NT2/D1 (cell line): Measurements from ENCODE around the gene WSB1.
A peak's percentile ranks its signal among the peaks of the same experiment; 100 is the strongest.
"Not testable (repeated sequence)": the region's sequence is repeated elsewhere in the genome, so short reads cannot be mapped to it uniquely, and the experiment has no call there.

Source experiments
- DNase-seq: peaks from one replicate; pipeline ENCODE4 v3.0.0-alpha.2; 2011; ENCODE audit warnings: low read depth, low spot score
- H3K27me3 ChIP-seq: 2 replicates; pipeline ENCODE4 v1.6.0; 2011; ENCODE audit warnings: mild to moderate bottlenecking; ENCODE audit not compliant: insufficient read length, insufficient read depth
- H3K36me3 ChIP-seq: 2 replicates; pipeline ENCODE4 v1.6.1; 2011; ENCODE audit warnings: mild to moderate bottlenecking, low read length, mixed read lengths; ENCODE audit not compliant: insufficient read depth, insufficient read length
- H3K4me1 ChIP-seq: 2 replicates; pipeline ENCODE4 v1.5.1; 2011; ENCODE audit not compliant: insufficient read depth, insufficient read length
- H3K4me3 ChIP-seq: 2 replicates; pipeline ENCODE4 v1.5.1; 2011; ENCODE audit warnings: low read depth; ENCODE audit not compliant: insufficient read length
- H3K9ac ChIP-seq: 2 replicates; pipeline ENCODE4 v1.6.0; 2011; ENCODE audit warnings: low read depth; ENCODE audit not compliant: insufficient read length
- H3K9me3 ChIP-seq: 2 replicates; pipeline ENCODE4 v1.5.1; 2011; ENCODE audit warnings: mild to moderate bottlenecking, low read length; ENCODE audit not compliant: insufficient read depth
- SUZ12 ChIP-seq: IDR thresholded peaks from 2 replicates; pipeline ENCODE4 v1.6.1; 2011; ENCODE audit not compliant: insufficient read length, insufficient read depth; ENCODE audit errors: extremely low read depth
- YY1 ChIP-seq: IDR thresholded peaks from 2 replicates; pipeline ENCODE4 v1.6.1; 2011; ENCODE audit not compliant: insufficient read length, insufficient read depth
- ZNF274 ChIP-seq: IDR thresholded peaks from 2 replicates; pipeline ENCODE4 v1.6.1; 2011; ENCODE audit warnings: mild to moderate bottlenecking, low read depth, low read length

Gene WSB1

GRCh38 chr17:27268394-27269085 is 25.4 kb upstream of the WSB1 start:
- Histone ChIP-seq H3K4me1 (no peaks in the 10 kb centered on the region), H3K9ac (no peak overlapping the region), H3K9me3 (no peaks in the 10 kb centered on the region), H3K4me3 (no peak overlapping the region), H3K27me3 (no peaks in the 10 kb centered on the region), H3K36me3 (no peaks in the 10 kb centered on the region)
- no peak for TF ChIP-seq ZNF274
- TF ChIP-seq YY1: no peak
- no peak for TF ChIP-seq SUZ12
- DNase-seq: no peak

- no peak for TF ChIP-seq YY1
- TF ChIP-seq SUZ12: no peak
- TF ChIP-seq ZNF274: no peak
- Histone ChIP-seq H3K9ac (no peak overlapping the region), H3K27me3 (no peaks in the 10 kb centered on the region), H3K4me1 (no peaks in the 10 kb centered on the region), H3K9me3 (no peaks in the 10 kb centered on the region), H3K4me3 (no peak overlapping the region), H3K36me3 (no peaks in the 10 kb centered on the region)
- DNase-seq: no peak
Observed at GRCh38 chr17:27269201-27269600, 24.7 kb upstream of the WSB1 start.

- Histone ChIP-seq H3K4me3 (no peak overlapping the region), H3K36me3 (no peaks in the 10 kb centered on the region), H3K9me3 (no peaks in the 10 kb centered on the region), H3K9ac (no peak overlapping the region), H3K27me3 (no peaks in the 10 kb centered on the region), H3K4me1 (no peaks in the 10 kb centered on the region)
- no peak for DNase-seq
- TF ChIP-seq ZNF274: no peak
- TF ChIP-seq SUZ12: no peak
- no peak for TF ChIP-seq YY1
Observed at GRCh38 chr17:27269974-27270373, 23.9 kb upstream of the WSB1 start.

- Histone ChIP-seq H3K4me3 (peak overlapping the region; percentile 16), H3K36me3 (no peaks in the 10 kb centered on the region), H3K9me3 (no peaks in the 10 kb centered on the region), H3K27me3 (no peaks in the 10 kb centered on the region), H3K4me1 (no peaks in the 10 kb centered on the region), H3K9ac (peak overlapping the region; percentile 70)
- TF ChIP-seq YY1 (peak; percentile 64), ZNF274 (no peak)
- peak; percentile 68 for DNase-seq
Observed at GRCh38 chr17:27276653-27277156, 17.2 kb upstream of the WSB1 start.

GRCh38 chr17:27279132-27279531 is 14.8 kb upstream of the WSB1 start:
- DNase-seq, H3K27me3 ChIP-seq, H3K9me3 ChIP-seq, H3K9ac ChIP-seq, H3K4me3 ChIP-seq, H3K4me1 ChIP-seq, H3K36me3 ChIP-seq: not testable (repeated sequence)

GRCh38 chr17:27280527-27280926 is 13.4 kb upstream of the WSB1 start:
- TF ChIP-seq ZNF274 (no peak), SUZ12 (no peak), YY1 (no peak)
- no peak for DNase-seq
- no peak overlapping the region for H3K4me3 ChIP-seq
- H3K36me3 ChIP-seq: no peaks in the 10 kb centered on the region
- H3K4me1 ChIP-seq: no peaks in the 10 kb centered on the region
- no peaks in the 10 kb centered on the region for H3K27me3 ChIP-seq
- H3K9me3 ChIP-seq: no peaks in the 10 kb centered on the region
- no peak overlapping the region for H3K9ac ChIP-seq

- H3K9me3 ChIP-seq: no peaks in the 10 kb centered on the region
- H3K36me3 ChIP-seq: no peaks in the 10 kb centered on the region
- no peak overlapping the region for H3K9ac ChIP-seq
- H3K27me3 ChIP-seq: no peaks in the 10 kb centered on the region
- no peak overlapping the region for H3K4me3 ChIP-seq
- DNase-seq: no peak
- TF ChIP-seq SUZ12 (no peak), ZNF274 (no peak), YY1 (no peak)
- no peaks in the 10 kb centered on the region for H3K4me1 ChIP-seq
Observed at GRCh38 chr17:27281438-27281837, 12.5 kb upstream of the WSB1 start.
